ENCODE measurements around the gene CHCHD10. TPM values are rescaled to one million over a fixed set of nuclear protein-coding genes. Genes with fewer than 3 reads are reported as not detected.

The CHCHD10 gene
- total RNA-seq, 1 donor from 2014 or later: 12.0 TPM

- TF ChIP-seq POLR2AphosphoS5 (IDR thresholded peaks at IDR 0.05; ENCODE audit: insufficient read depth in 1 of 2, low read depth in 1 of 2) (no peak), POLR2A (IDR thresholded peaks at IDR 0.05) (no peak), CTCF (IDR thresholded peaks at IDR 0.05) (no peak)
- Histone ChIP-seq H3K36me3 (no peaks in the 10 kb centered on the region), H3K4me3 (no peak overlapping the region), H3K4me1 (peaks cover 48% of the 10 kb centered on the region), H3K27me3 (no peaks in the 10 kb centered on the region), H3K27ac (no peak overlapping the region), H3K9me3 (no peaks in the 10 kb centered on the region)
- intact Hi-C loops (cut with DNase I): no loop called here
- no peak for DNase-seq (ENCODE audit: extremely low spot score in 2 of 2)
These were observed 15.7 kb upstream of the CHCHD10 start for GRCh38 chr22:23783265-23784150.

GRCh38 chr22:23782703-23783102 lies 14.9 kb upstream of the CHCHD10 start:
- DNase-seq (ENCODE audit: extremely low spot score in 2 of 2): no peak
- intact Hi-C loops (cut with DNase I): no loop called here
- Histone ChIP-seq H3K4me3 (no peak overlapping the region), H3K9me3 (no peaks in the 10 kb centered on the region), H3K36me3 (no peaks in the 10 kb centered on the region), H3K4me1 (peaks cover 40% of the 10 kb centered on the region), H3K27me3 (no peaks in the 10 kb centered on the region), H3K27ac (no peak overlapping the region)
- TF ChIP-seq CTCF (IDR thresholded peaks at IDR 0.05): no peak
- no peak for TF ChIP-seq POLR2A (IDR thresholded peaks at IDR 0.05)
- no peak for TF ChIP-seq POLR2AphosphoS5 (IDR thresholded peaks at IDR 0.05; ENCODE audit: insufficient read depth in 1 of 2, low read depth in 1 of 2)

- H3K27me3 ChIP-seq: no peaks in the 10 kb centered on the region
- no peak overlapping the region for H3K27ac ChIP-seq
- H3K9me3 ChIP-seq: no peaks in the 10 kb centered on the region
- intact Hi-C loops (cut with DNase I): no loop called here
- no peaks in the 10 kb centered on the region for H3K36me3 ChIP-seq
- TF ChIP-seq CTCF (IDR thresholded peaks at IDR 0.05): no peak
- TF ChIP-seq POLR2A (IDR thresholded peaks at IDR 0.05): no peak
- TF ChIP-seq POLR2AphosphoS5 (IDR thresholded peaks at IDR 0.05; ENCODE audit: insufficient read depth in 1 of 2, low read depth in 1 of 2): no peak
- DNase-seq (ENCODE audit: extremely low spot score in 2 of 2): no peak
- peaks cover 36% of the 10 kb centered on the region for H3K4me1 ChIP-seq
- H3K4me3 ChIP-seq: no peak overlapping the region
These were observed 14.5 kb upstream of the CHCHD10 start for GRCh38 chr22:23782252-23782651.

GRCh38 chr22:23781511-23782183 lies 13.9 kb upstream of the CHCHD10 start:
- TF ChIP-seq POLR2A (IDR thresholded peaks at IDR 0.05) (no peak), POLR2AphosphoS5 (IDR thresholded peaks at IDR 0.05; ENCODE audit: insufficient read depth in 1 of 2, low read depth in 1 of 2) (peak in 1 of 2 donors; percentile 42)
- H3K27ac ChIP-seq: peak overlapping the region; percentile 17
- H3K27me3 ChIP-seq: no peaks in the 10 kb centered on the region
- no peaks in the 10 kb centered on the region for H3K9me3 ChIP-seq
- no peaks in the 10 kb centered on the region for H3K36me3 ChIP-seq
- H3K4me3 ChIP-seq: no peak overlapping the region
- DNase-seq (ENCODE audit: extremely low spot score in 2 of 2): no peak
- peaks cover 36% of the 10 kb centered on the region for H3K4me1 ChIP-seq
- intact Hi-C loops (cut with DNase I): no loop called here

- H3K27ac ChIP-seq: peak overlapping the region; percentile 17
- no peak overlapping the region for H3K4me3 ChIP-seq
- H3K27me3 ChIP-seq: no peaks in the 10 kb centered on the region
- DNase-seq (ENCODE audit: extremely low spot score in 2 of 2): no peak
- no peaks in the 10 kb centered on the region for H3K36me3 ChIP-seq
- H3K9me3 ChIP-seq: no peaks in the 10 kb centered on the region
- TF ChIP-seq CTCF (IDR thresholded peaks at IDR 0.05) (no peak), POLR2AphosphoS5 (IDR thresholded peaks at IDR 0.05; ENCODE audit: insufficient read depth in 1 of 2, low read depth in 1 of 2) (no peak), POLR2A (IDR thresholded peaks at IDR 0.05) (no peak)
- H3K4me1 ChIP-seq: peaks cover 30% of the 10 kb centered on the region
- intact Hi-C loops (cut with DNase I): no loop called here
These were observed 13.3 kb upstream of the CHCHD10 start for GRCh38 chr22:23781065-23781464.
